GM18951 (cell line): Measurements from ENCODE around the gene SOBP.
"Not testable (repeated sequence)": the region's sequence is repeated elsewhere in the genome, so short reads cannot be mapped to it uniquely, and the experiment has no call there.

Source experiments
- POLR2A ChIP-seq: IDR thresholded peaks from 4 replicates; pipeline ENCODE4 v1.6.1; 2011; ENCODE audit warnings: mild to moderate bottlenecking; ENCODE audit not compliant: insufficient read length, insufficient read depth; ENCODE audit errors: extremely low read depth
- in situ Hi-C: fragments of 300-500 bp; cut with MboI; formaldehyde crosslinking; loops from one replicate; pipeline ENCODE4 v1.12.0; 2022; ENCODE audit warnings: low sequenced_read_pairs, mixed read lengths, inconsistent platforms; ENCODE audit not compliant: unreplicated experiment

SOBP gene

GRCh38 chr6:107542192-107542668 lies 52.3 kb downstream of the SOBP start:
- in situ Hi-C loops: no loop called here
- no peak for TF ChIP-seq POLR2A

GRCh38 chr6:107543088-107543487 lies 53.2 kb downstream of the SOBP start:
- no peak for TF ChIP-seq POLR2A
- in situ Hi-C loops: no loop called here

GRCh38 chr6:107543567-107543966 lies 53.6 kb downstream of the SOBP start:
- in situ Hi-C loops: no loop called here
- TF ChIP-seq POLR2A: no peak

- no peak for TF ChIP-seq POLR2A
- in situ Hi-C loops: no loop called here
These were observed 55.8 kb downstream of the SOBP start for GRCh38 chr6:107545763-107546162.

- no peak for TF ChIP-seq POLR2A
- in situ Hi-C loops: no loop called here
These were observed 57.0 kb downstream of the SOBP start for GRCh38 chr6:107546691-107547450.

- no peak for TF ChIP-seq POLR2A
- in situ Hi-C loops: no loop called here
These were observed 57.5 kb downstream of the SOBP start for GRCh38 chr6:107547451-107547840.

GRCh38 chr6:107550241-107550840 lies 60.4 kb downstream of the SOBP start:
- in situ Hi-C loops: no loop called here
- no peak for TF ChIP-seq POLR2A

- in situ Hi-C loops: no loop called here
- no peak for TF ChIP-seq POLR2A
These were observed 61.0 kb downstream of the SOBP start for GRCh38 chr6:107550906-107551305.

GRCh38 chr6:107553121-107553520 lies 63.2 kb downstream of the SOBP start:
- in situ Hi-C loops: not testable (repeated sequence)

- TF ChIP-seq POLR2A: no peak
- in situ Hi-C loops: no loop called here
These were observed 64.4 kb downstream of the SOBP start for GRCh38 chr6:107554326-107554725.

GRCh38 chr6:107554918-107555317 lies 65.0 kb downstream of the SOBP start:
- in situ Hi-C loops: no loop called here
- TF ChIP-seq POLR2A: no peak

GRCh38 chr6:107555449-107555848 lies 65.5 kb downstream of the SOBP start:
- no peak for TF ChIP-seq POLR2A
- in situ Hi-C loops: no loop called here

- TF ChIP-seq POLR2A: no peak
- in situ Hi-C loops: no loop called here
These were observed 66.2 kb downstream of the SOBP start for GRCh38 chr6:107556082-107556481.

- no peak for TF ChIP-seq POLR2A
- in situ Hi-C loops: no loop called here
These were observed 67.8 kb downstream of the SOBP start for GRCh38 chr6:107557698-107558097.

- in situ Hi-C loops: no loop called here
These were observed 70.7 kb downstream of the SOBP start for GRCh38 chr6:107560657-107561056.

GRCh38 chr6:107561306-107561705 lies 71.4 kb downstream of the SOBP start:
- in situ Hi-C loops: no loop called here
- no peak for TF ChIP-seq POLR2A

More at GRCh38 chr6:107560657-107561056, 70.7 kb downstream of the SOBP start:
- TF ChIP-seq POLR2A: no peak
